ENCODE measurements around the gene ZNF579.

ZNF579 gene

DNA sequence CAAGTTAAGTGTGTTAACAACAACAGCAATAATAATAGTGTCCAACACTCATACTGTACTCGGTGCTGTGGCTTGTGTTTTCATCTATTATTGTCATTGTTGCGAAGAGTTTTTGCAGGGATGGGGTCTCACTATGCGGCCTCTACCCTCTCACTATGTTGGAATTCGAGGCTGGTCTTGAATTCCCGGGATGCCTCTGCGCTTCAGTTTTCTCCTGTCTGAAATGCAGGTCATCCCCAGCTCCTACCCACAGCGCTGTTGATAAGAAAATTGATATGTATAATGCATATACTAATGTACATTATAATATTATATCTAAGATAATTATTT is 30.4 kb downstream of the ZNF579 start:
- no peaks in the 10 kb centered on the region for H4K20me1 ChIP-seq (ENCODE audit: insufficient read depth)
- no peak overlapping the region for H3K27ac ChIP-seq
- H3K36me3 ChIP-seq (ENCODE audit: insufficient read depth), result no peaks in the 10 kb centered on the region
- H3K27me3 ChIP-seq (ENCODE audit: insufficient read depth, low read depth), result peaks cover 90% of the 10 kb centered on the region
- H3K4me2 ChIP-seq, result no peak overlapping the region
- H2AFZ ChIP-seq (ENCODE audit: low read depth), result no peak overlapping the region
- H3K4me1 ChIP-seq (ENCODE audit: low read depth, poor library complexity, severe bottlenecking), result peaks cover 4% of the 10 kb centered on the region
- H3K9ac ChIP-seq, result no peak overlapping the region
- no peak overlapping the region for H3K4me3 ChIP-seq (IDR thresholded peaks at IDR 0.05; ENCODE audit: insufficient read depth, low read depth, low read length)
- H3K79me2 ChIP-seq (ENCODE audit: insufficient read depth, low read depth), result no peaks in the 10 kb centered on the region
- TF ChIP-seq, protein P1, sequence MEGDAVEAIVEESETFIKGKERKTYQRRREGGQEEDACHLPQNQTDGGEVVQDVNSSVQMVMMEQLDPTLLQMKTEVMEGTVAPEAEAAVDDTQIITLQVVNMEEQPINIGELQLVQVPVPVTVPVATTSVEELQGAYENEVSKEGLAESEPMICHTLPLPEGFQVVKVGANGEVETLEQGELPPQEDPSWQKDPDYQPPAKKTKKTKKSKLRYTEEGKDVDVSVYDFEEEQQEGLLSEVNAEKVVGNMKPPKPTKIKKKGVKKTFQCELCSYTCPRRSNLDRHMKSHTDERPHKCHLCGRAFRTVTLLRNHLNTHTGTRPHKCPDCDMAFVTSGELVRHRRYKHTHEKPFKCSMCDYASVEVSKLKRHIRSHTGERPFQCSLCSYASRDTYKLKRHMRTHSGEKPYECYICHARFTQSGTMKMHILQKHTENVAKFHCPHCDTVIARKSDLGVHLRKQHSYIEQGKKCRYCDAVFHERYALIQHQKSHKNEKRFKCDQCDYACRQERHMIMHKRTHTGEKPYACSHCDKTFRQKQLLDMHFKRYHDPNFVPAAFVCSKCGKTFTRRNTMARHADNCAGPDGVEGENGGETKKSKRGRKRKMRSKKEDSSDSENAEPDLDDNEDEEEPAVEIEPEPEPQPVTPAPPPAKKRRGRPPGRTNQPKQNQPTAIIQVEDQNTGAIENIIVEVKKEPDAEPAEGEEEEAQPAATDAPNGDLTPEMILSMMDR (conservative IDR thresholded peaks at IDR 0.05; ENCODE audit: low read depth, low read length), result no peak

- TF ChIP-seq, protein P1 (conservative IDR thresholded peaks at IDR 0.05; ENCODE audit: low read depth, low read length), result no peak
- Histone ChIP-seq H2AFZ (ENCODE audit: low read depth) (no peak overlapping the region), H3K4me2 (no peak overlapping the region)
Measured at GRCh38 chr19:55549500-55550320, 30.9 kb downstream of the ZNF579 start.

GRCh38 chr19:55546822-55547614 is 33.6 kb downstream of the ZNF579 start:
- Histone ChIP-seq H2AFZ (ENCODE audit: low read depth) (no peak overlapping the region), H3K36me3 (ENCODE audit: insufficient read depth) (no peaks in the 10 kb centered on the region), H3K4me1 (ENCODE audit: low read depth, poor library complexity, severe bottlenecking) (no peaks in the 10 kb centered on the region), H3K4me3 (IDR thresholded peaks at IDR 0.05; ENCODE audit: insufficient read depth, low read depth, low read length) (no peak overlapping the region), H3K27ac (no peak overlapping the region), H3K27me3 (ENCODE audit: insufficient read depth, low read depth) (peaks cover 80% of the 10 kb centered on the region), H3K79me2 (ENCODE audit: insufficient read depth, low read depth) (no peaks in the 10 kb centered on the region), H3K4me2 (no peak overlapping the region), H3K9ac (no peak overlapping the region), H4K20me1 (ENCODE audit: insufficient read depth) (no peaks in the 10 kb centered on the region)
- TF ChIP-seq, protein P1 (conservative IDR thresholded peaks at IDR 0.05; ENCODE audit: low read depth, low read length), result no peak

More at GRCh38 chr19:55549500-55550320, 30.9 kb downstream of the ZNF579 start:
- no peak overlapping the region for H3K9ac ChIP-seq
- H3K27ac ChIP-seq, result no peak overlapping the region
- peaks cover 4% of the 10 kb centered on the region for H3K4me1 ChIP-seq (ENCODE audit: low read depth, poor library complexity, severe bottlenecking)
- no peaks in the 10 kb centered on the region for H4K20me1 ChIP-seq (ENCODE audit: insufficient read depth)
- no peaks in the 10 kb centered on the region for H3K79me2 ChIP-seq (ENCODE audit: insufficient read depth, low read depth)
- no peak overlapping the region for H3K4me3 ChIP-seq (IDR thresholded peaks at IDR 0.05; ENCODE audit: insufficient read depth, low read depth, low read length)
- H3K27me3 ChIP-seq (ENCODE audit: insufficient read depth, low read depth), result peaks cover 90% of the 10 kb centered on the region
- no peaks in the 10 kb centered on the region for H3K36me3 ChIP-seq (ENCODE audit: insufficient read depth)

DNA sequence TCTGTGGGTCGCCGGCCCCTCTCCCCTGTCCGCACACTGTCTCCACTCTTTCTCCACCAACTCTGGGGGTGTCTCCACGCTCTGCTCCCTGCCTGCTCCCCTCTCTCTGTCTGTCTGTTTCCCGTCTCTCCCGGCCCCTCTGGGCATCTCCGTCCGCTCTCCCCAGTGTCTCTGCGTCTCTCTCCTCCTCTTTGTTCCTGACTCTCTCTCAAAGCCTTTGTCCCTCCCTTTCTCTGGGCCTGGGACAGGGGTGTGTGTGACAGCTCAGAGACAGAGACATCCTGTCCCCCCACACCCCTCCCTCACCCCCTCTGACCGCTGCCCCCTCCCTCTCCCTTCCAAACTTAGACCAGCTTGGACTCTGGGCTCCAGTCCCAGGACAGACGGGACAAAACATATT is 34.6 kb downstream of the ZNF579 start:
- TF ChIP-seq, protein P1 (conservative IDR thresholded peaks at IDR 0.05; ENCODE audit: low read depth, low read length), result no peak
- H3K36me3 ChIP-seq (ENCODE audit: insufficient read depth), result no peaks in the 10 kb centered on the region
- H3K4me3 ChIP-seq (IDR thresholded peaks at IDR 0.05; ENCODE audit: insufficient read depth, low read depth, low read length), result no peak overlapping the region
- H3K9ac ChIP-seq, result no peak overlapping the region
- no peaks in the 10 kb centered on the region for H4K20me1 ChIP-seq (ENCODE audit: insufficient read depth)
- no peak overlapping the region for H2AFZ ChIP-seq (ENCODE audit: low read depth)
- peaks cover 73% of the 10 kb centered on the region for H3K27me3 ChIP-seq (ENCODE audit: insufficient read depth, low read depth)
- no peak overlapping the region for H3K4me2 ChIP-seq
- H3K79me2 ChIP-seq (ENCODE audit: insufficient read depth, low read depth), result no peaks in the 10 kb centered on the region
- no peak overlapping the region for H3K27ac ChIP-seq
- no peaks in the 10 kb centered on the region for H3K4me1 ChIP-seq (ENCODE audit: low read depth, poor library complexity, severe bottlenecking)
